Sigmoid colon (tissue), 4 donors: Measurements from ENCODE around the gene CACNA1A.

Experiments used
- EP300 ChIP-seq, 4 donors: sonication (generic); formaldehyde crosslinking; IDR thresholded peaks; one replicate each; pipeline ENCODE4 v1.6.1; 2017; ENCODE audit warnings: antibody characterized with exemption in 4 of 4
- POLR2A ChIP-seq, 2 donors: fragments of 450-650 bp; IDR thresholded peaks; one replicate each; pipeline ENCODE4 v1.6.1; 2016; ENCODE audit warnings: antibody characterized with exemption in 2 of 2, mild to moderate bottlenecking in 2 of 2, moderate library complexity in 2 of 2
- TF ChIP-seq, protein P1 (sequence below), 4 experiments: fragments of 450-650 bp in 3 of 4; fragments of 200-600 bp in 1 of 4; IDR thresholded peaks; one replicate each; pipeline ENCODE4 v1.5.1; 2016 to 2019; ENCODE audit warnings: antibody characterized with exemption in 4 of 4, mild to moderate bottlenecking in 3 of 4, moderate library complexity in 2 of 4

DNA sequence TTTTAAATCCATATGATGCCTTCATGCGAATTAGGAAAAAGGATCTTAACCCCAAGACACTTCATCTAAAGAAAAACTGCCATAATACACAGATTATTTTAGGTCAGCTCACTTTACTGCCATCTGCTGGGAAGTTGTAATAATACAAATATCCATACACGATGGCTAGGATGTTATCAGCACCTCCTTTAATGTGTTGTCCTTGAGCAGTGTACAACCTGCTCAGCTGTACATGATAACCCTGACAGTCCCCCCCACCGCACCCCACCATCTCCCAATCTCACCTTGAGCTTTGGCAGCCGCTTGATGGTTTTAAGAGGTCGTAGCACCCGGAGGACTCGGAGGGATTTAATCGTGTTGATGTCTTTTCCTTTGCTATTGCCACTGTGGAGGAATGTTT is 243.8 kb downstream of the CACNA1A start:
- TF ChIP-seq, protein P1, sequence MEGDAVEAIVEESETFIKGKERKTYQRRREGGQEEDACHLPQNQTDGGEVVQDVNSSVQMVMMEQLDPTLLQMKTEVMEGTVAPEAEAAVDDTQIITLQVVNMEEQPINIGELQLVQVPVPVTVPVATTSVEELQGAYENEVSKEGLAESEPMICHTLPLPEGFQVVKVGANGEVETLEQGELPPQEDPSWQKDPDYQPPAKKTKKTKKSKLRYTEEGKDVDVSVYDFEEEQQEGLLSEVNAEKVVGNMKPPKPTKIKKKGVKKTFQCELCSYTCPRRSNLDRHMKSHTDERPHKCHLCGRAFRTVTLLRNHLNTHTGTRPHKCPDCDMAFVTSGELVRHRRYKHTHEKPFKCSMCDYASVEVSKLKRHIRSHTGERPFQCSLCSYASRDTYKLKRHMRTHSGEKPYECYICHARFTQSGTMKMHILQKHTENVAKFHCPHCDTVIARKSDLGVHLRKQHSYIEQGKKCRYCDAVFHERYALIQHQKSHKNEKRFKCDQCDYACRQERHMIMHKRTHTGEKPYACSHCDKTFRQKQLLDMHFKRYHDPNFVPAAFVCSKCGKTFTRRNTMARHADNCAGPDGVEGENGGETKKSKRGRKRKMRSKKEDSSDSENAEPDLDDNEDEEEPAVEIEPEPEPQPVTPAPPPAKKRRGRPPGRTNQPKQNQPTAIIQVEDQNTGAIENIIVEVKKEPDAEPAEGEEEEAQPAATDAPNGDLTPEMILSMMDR (IDR thresholded peaks at IDR 0.05) = peak; percentile 43 to 56 (median 49)
- TF ChIP-seq EP300 (IDR thresholded peaks at IDR 0.05) (no peak), POLR2A (IDR thresholded peaks at IDR 0.05) (no peak)
